Astrocyte of the spinal cord (primary cell): ENCODE results near the gene SAMD4A.
A peak's percentile ranks its signal among the peaks of the same experiment; 100 is the strongest.

Experiments
- DNase-seq: peaks from one replicate; pipeline ENCODE4 v3.0.0; 2011; ENCODE audit warnings: low read depth, low spot score
- H3K4me3 ChIP-seq: 2 replicates; pipeline ENCODE4 v1.5.1; 2011; ENCODE audit warnings: low read depth, mild to moderate bottlenecking, low read length, moderate library complexity
- CTCF ChIP-seq: IDR thresholded peaks from 2 replicates; pipeline ENCODE4 v1.5.1; 2012; ENCODE audit warnings: low read depth, mild to moderate bottlenecking, low read length, inconsistent platforms
- in situ Hi-C: cut with HindIII; loops from 2 replicates; pipeline ENCODE4 v1.10.0; 2017; ENCODE audit warnings: low sequenced_read_pairs

The SAMD4A gene

GRCh38 chr14:54676812-54677708 lies 110.1 kb downstream of the SAMD4A start:
- H3K4me3 ChIP-seq: peak overlapping the region; percentile 15
- DNase-seq: peak; percentile 98
- no peak for TF ChIP-seq CTCF
- in situ Hi-C loops: no loop called here

GRCh38 chr14:54680651-54681050 lies 113.7 kb downstream of the SAMD4A start:
- in situ Hi-C loops: no loop called here
- no peak for TF ChIP-seq CTCF
- no peak overlapping the region for H3K4me3 ChIP-seq
- DNase-seq: peak; percentile 58

- no peak for TF ChIP-seq CTCF
- H3K4me3 ChIP-seq: no peak overlapping the region
- DNase-seq: peak; percentile 69
- in situ Hi-C loops: no loop called here
These were observed 114.9 kb downstream of the SAMD4A start for GRCh38 chr14:54681811-54682261.

- no peak for DNase-seq
- in situ Hi-C loops: no loop called here
- no peak for TF ChIP-seq CTCF
- H3K4me3 ChIP-seq: no peak overlapping the region
These were observed 115.7 kb downstream of the SAMD4A start for GRCh38 chr14:54682578-54682977.

- DNase-seq: peak; percentile 83
- in situ Hi-C loops: no loop called here
- H3K4me3 ChIP-seq: no peak overlapping the region
- TF ChIP-seq CTCF: no peak
These were observed 117.2 kb downstream of the SAMD4A start for GRCh38 chr14:54683882-54684794.

GRCh38 chr14:54685286-54685845 lies 118.4 kb downstream of the SAMD4A start:
- H3K4me3 ChIP-seq: no peak overlapping the region
- TF ChIP-seq CTCF: no peak
- DNase-seq: peak; percentile 70
- in situ Hi-C loops: no loop called here
